HepG2 (cell line): ENCODE measurements around the gene PARD3. TPM values are rescaled to one million over a fixed set of nuclear protein-coding genes. Genes with fewer than 3 reads are reported as not detected.
A peak's percentile ranks its signal among the peaks of the same experiment; 100 is the strongest.

Experiments used
- ATAC-seq: fragments of 200-7000 bp; cut with Tn5 transposase; 3 replicates; pipeline ENCODE4 v1.9.1; 2020; ENCODE audit warnings: mild to moderate bottlenecking, moderate library complexity
- BruUV-seq: library from RNA; stranded (reverse); fragments of 400-500 nt; replicated peaks from 2 replicates; lab custom pipeline; 2021; lab: Mats Ljungman, UMichigan
- CTCF ChIA-PET: fragments of 300-600 bp; formaldehyde crosslinking; extraction: SDS; loops from one replicate; lab custom pipeline; 2021; ENCODE audit warnings: low total read pairs, inconsistent platforms, low intra/inter-chr PET ratio; lab: Yijun Ruan, JAX
- POLR2A ChIA-PET: fragments of 350-600 bp; sonication (Branson Sonifier 250); formaldehyde crosslinking; loops from one replicate; lab custom pipeline; 2020; ENCODE audit warnings: antibody characterized with exemption, inconsistent platforms; lab: Yijun Ruan, JAX
- DNase-seq: peaks from one replicate; pipeline ENCODE4 v3.0.0-alpha.2; 2015; ENCODE audit warnings: low spot score
- FAIRE-seq: peaks from 3 replicates; lab custom pipeline; 2011; peaks lifted over from hg19 to GRCh38; lab: Jason Lieb, UNC
- H2AFZ ChIP-seq: one replicate; pipeline ENCODE4 v1.6.1; 2011; ENCODE audit warnings: low read length, inconsistent platforms
- H3K27ac ChIP-seq: fragments of 300-600 bp; 3 replicates; pipeline ENCODE4 v1.8.0; 2011; ENCODE audit warnings: mixed run types, mild to moderate bottlenecking, mixed read lengths, low read length, inconsistent platforms; ENCODE audit not compliant: insufficient read depth; ENCODE audit errors: extremely low read length
- H3K27me3 ChIP-seq, 2 experiments: fragments of 200-600 bp in 1 of 2; 2 replicates in 1 of 2; 3 replicates in 1 of 2; pipeline versions ENCODE4 v1.6.0 to v1.8.0; 2011; ENCODE audit warnings: low read length in 2 of 2, mild to moderate bottlenecking in 2 of 2, moderate library complexity in 2 of 2, inconsistent platforms in 1 of 2; ENCODE audit not compliant: insufficient read depth in 2 of 2, control insufficient read depth in 1 of 2
- H3K36me3 ChIP-seq, 2 experiments: fragments of 200-600 bp in 1 of 2; replicated peaks in 1 of 2; 2 replicates in 1 of 2; 3 replicates in 1 of 2; pipeline versions ENCODE4 v1.5.1 to v1.8.0; 2011; ENCODE audit warnings: low read length in 2 of 2, inconsistent platforms in 1 of 2; ENCODE audit not compliant: insufficient read depth in 2 of 2, control insufficient read depth in 1 of 2
- H3K4me1 ChIP-seq: 2 replicates; pipeline ENCODE4 v1.5.1; 2012; ENCODE audit warnings: low read length, inconsistent platforms; ENCODE audit not compliant: insufficient read depth
- H3K4me2 ChIP-seq: 2 replicates; pipeline ENCODE4 v1.6.0; 2011; ENCODE audit warnings: low read depth, low read length, inconsistent platforms
- H3K4me3 ChIP-seq, 3 experiments: fragments of 200-600 bp in 1 of 3; sonication (generic), shearing (Covaris generic) in 1 of 3; replicated peaks in 1 of 3; 2 replicates each; pipeline ENCODE4 v1.5.1; 2011 to 2016; ENCODE audit warnings: low read length in 3 of 3, inconsistent platforms in 2 of 3, low read depth in 2 of 3, mild to moderate bottlenecking in 2 of 3, control low read depth in 1 of 3, mixed read lengths in 1 of 3; ENCODE audit not compliant: insufficient read depth in 1 of 3
- H3K79me2 ChIP-seq: one replicate; pipeline ENCODE4 v1.6.1; 2011; ENCODE audit warnings: low read length, inconsistent platforms; ENCODE audit not compliant: insufficient read depth
- H3K9ac ChIP-seq: 2 replicates; pipeline ENCODE4 v1.6.0; 2011; ENCODE audit warnings: mild to moderate bottlenecking, low read depth, low read length, inconsistent platforms; ENCODE audit not compliant: insufficient read depth
- H3K9me3 ChIP-seq: 2 replicates; pipeline ENCODE4 v1.5.1; 2012; ENCODE audit warnings: mild to moderate bottlenecking, low read length
- H4K20me1 ChIP-seq: 2 replicates; pipeline ENCODE4 v1.6.0; 2011; ENCODE audit warnings: inconsistent platforms, mild to moderate bottlenecking, low read length, moderate library complexity; ENCODE audit not compliant: insufficient read depth
- HIVEP1 ChIP-seq: sonication (generic); formaldehyde crosslinking; IDR thresholded peaks from 2 replicates; pipeline ENCODE4 v1.4.0; 2020; ENCODE audit warnings: mild to moderate bottlenecking, missing genetic modification reagents
- KDM3A ChIP-seq: IDR thresholded peaks from 2 replicates; pipeline ENCODE4 v1.6.1; 2018; ENCODE audit warnings: low read depth, missing compliant biosample characterization
- SMAD1 ChIP-seq: sonication (generic); formaldehyde crosslinking; IDR thresholded peaks from 2 replicates; pipeline ENCODE4 v1.4.0; 2020; ENCODE audit warnings: missing genetic modification reagents, low read depth, mild to moderate bottlenecking, borderline replicate concordance
- TOPORS ChIP-seq: sonication (generic); formaldehyde crosslinking; IDR thresholded peaks from 2 replicates; pipeline ENCODE4 v1.8.0; 2023; ENCODE audit warnings: mild to moderate bottlenecking, missing genetic modification reagents
- ZBTB38 ChIP-seq: sonication (generic); formaldehyde crosslinking; IDR thresholded peaks from 2 replicates; pipeline ENCODE4 v1.5.1; 2020; ENCODE audit warnings: mild to moderate bottlenecking, missing genetic modification reagents
- ZNF331 ChIP-seq: sonication (generic); formaldehyde crosslinking; IDR thresholded peaks from 2 replicates; pipeline ENCODE4 v1.4.0; 2020; ENCODE audit warnings: missing genetic modification reagents
- ZNF333 ChIP-seq: sonication (generic); formaldehyde crosslinking; IDR thresholded peaks from 2 replicates; pipeline ENCODE4 v1.4.0; 2020; ENCODE audit warnings: mild to moderate bottlenecking, missing genetic modification reagents, borderline replicate concordance
- ZNF552 ChIP-seq: sonication (generic); formaldehyde crosslinking; IDR thresholded peaks from 2 replicates; pipeline ENCODE4 v1.9.0; 2022; ENCODE audit warnings: missing genetic modification reagents, mild to moderate bottlenecking, borderline replicate concordance
- ZNF781 ChIP-seq: sonication (generic); formaldehyde crosslinking; IDR thresholded peaks from 2 replicates; pipeline ENCODE4 v1.5.1; 2020; ENCODE audit warnings: borderline replicate concordance, mild to moderate bottlenecking, missing genetic modification reagents; ENCODE audit errors: not compliant biosample characterization
- ZSCAN20 ChIP-seq: sonication (generic); formaldehyde crosslinking; IDR thresholded peaks from 2 replicates; pipeline ENCODE4 v1.4.0; 2020; ENCODE audit warnings: missing genetic modification reagents, mild to moderate bottlenecking, borderline replicate concordance
- WGBS: methylation state at CpG from one replicate; pipeline ENCODE4 v1.1.6; 2017; ENCODE audit warnings: low lambda C conversion rate; 5-methylcytosine and 5-hydroxymethylcytosine counted together
- in situ Hi-C: cut with HindIII; loops from 2 replicates; pipeline ENCODE4 v1.10.0; 2017; ENCODE audit warnings: low pct_unique_long_range_greater_than_20kb; ENCODE audit not compliant: extremely low pct_ligation_motif_present
- intact Hi-C: fragments of 100-400 bp; cut with micrococcal nuclease; formaldehyde crosslinking; loops from one replicate; pipeline ENCODE4 v1.10.0; 2022; ENCODE audit not compliant: unreplicated experiment
- polyA plus RNA-seq, 8 experiments: library from polyadenylated mRNA; depleted of rRNA in 3 of 8; stranded (reverse) in 7 of 8; unstranded in 1 of 8; fragments of >200 nt; fragmentation: Illumina TruSeq in 4 of 8; extraction: Trizol in 4 of 8; gene quantifications; 2 replicates each; pipeline versions ENCODE4 v1.2.1 to v1.2.3, GENCODE V29; 2011 to 2016; ENCODE audit warnings: low read depth in 4 of 8, missing spikeins in 1 of 8, mixed read lengths in 1 of 8; ENCODE audit not compliant: insufficient read depth in 1 of 8
- total RNA-seq, 5 experiments: library from RNA; depleted of rRNA; stranded (reverse); fragments of >200 nt; fragmentation: Illumina TruSeq; extraction: Trizol; gene quantifications; 2 replicates each; pipeline ENCODE4 v1.2.3, GENCODE V29; 2016; ENCODE audit warnings: low read depth in 1 of 5
- TF ChIP-seq, protein P1 (sequence below): sonication (generic); formaldehyde crosslinking; IDR thresholded peaks from 2 replicates; pipeline ENCODE4 v1.4.0; 2020; ENCODE audit warnings: missing genetic modification reagents
- TF ChIP-seq, protein P2 (sequence below): sonication (generic); formaldehyde crosslinking; IDR thresholded peaks from 2 replicates; pipeline ENCODE4 v1.5.1; 2020; ENCODE audit warnings: mild to moderate bottlenecking, missing genetic modification reagents, moderate library complexity

Gene PARD3
- total and polyA plus RNA-seq, 2 of the 13 experiments (the other 11 are each of a cell fraction or from before 2014, with no cell fraction given): 40.9 to 60.0 TPM

DNA sequence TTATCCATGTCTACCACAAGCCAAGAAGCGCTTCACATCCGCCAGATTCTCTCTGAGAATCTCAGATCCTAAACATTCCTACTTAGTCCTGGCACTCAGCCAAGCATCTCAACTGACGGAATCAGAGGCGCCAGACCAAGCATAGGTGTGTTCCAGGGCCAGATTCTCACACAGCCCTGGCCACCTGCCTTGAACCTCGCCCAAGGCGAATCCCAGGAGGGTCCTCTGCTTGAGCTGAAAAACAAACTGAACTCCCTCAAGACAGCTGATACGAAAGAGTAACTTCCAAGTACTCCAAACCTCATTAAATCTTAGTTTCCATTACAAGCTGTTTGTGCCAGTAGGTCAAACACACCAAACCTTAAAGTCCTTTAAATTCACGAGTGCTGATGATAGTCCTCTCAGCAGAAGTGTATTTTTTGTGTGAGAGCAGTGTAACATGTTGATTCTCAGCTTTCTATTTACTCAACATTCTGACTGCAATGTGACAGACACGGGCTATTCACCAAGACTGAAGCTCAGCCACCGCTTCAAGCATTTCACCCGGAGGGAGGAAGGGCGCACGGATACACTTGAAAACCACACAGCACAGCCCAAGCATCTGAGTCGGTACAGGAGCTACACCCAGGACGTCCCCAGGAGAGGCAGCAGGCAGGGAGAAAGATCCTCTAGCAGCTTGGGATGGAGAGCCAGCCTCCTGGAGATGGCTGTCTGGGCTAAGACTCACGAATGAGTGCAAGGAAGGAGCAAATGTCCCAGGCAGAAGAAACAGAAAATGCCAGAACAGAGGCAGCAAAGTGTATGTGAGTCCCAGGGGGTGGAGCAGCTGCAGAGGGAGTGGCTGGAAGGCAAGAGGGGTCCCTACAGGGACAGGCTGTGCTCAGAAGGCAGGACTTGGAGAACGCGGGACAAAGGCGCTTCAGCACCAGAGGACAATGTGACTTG, 6.0 kb downstream of the PARD3 start:
- ChIA-PET POLR2A (interaction anchor here (1.4 kb wide), 1 partner anchor 72 kb away, joined by 5 read pairs; no protein-coding TSS in a partner anchor), CTCF (no interaction called here)
- WGBS: 87% methylated on average over 16 of the region's 19 CpGs
- Histone ChIP-seq H3K4me1 (peaks cover 59% of the 10 kb centered on the region), H2AFZ (no peak overlapping the region), H3K79me2 (peaks cover 94% of the 10 kb centered on the region), H3K9me3 (no peaks in the 10 kb centered on the region), H3K4me3 (no peak overlapping the region), H3K4me2 (no peak overlapping the region; the same call in 1 of the 2 replicates), H3K27ac (no peak overlapping the region), H3K36me3 (peaks cover 0 to 3% of the 10 kb centered on the region in 2 experiments; a peak in 3 of 5 replicates), H4K20me1 (peaks cover 63% of the 10 kb centered on the region), H3K27me3 (no peaks in the 10 kb centered on the region), H3K9ac (no peak overlapping the region)
- TF ChIP-seq ZNF331 (CRISPR knock-in tag) (peak; percentile 32; the same call in 1 of the 2 replicates), ZBTB38 (peak; percentile 61; the same call in 1 of the 2 replicates), SMAD1 (CRISPR knock-in tag) (no peak), TOPORS (no peak), HIVEP1 (0 out of 2 replicates have a peak, but pooled peaks have one; percentile 20), ZNF781 (CRISPR knock-in tag) (no peak), ZNF333 (CRISPR knock-in tag) (no peak), KDM3A (CRISPR knock-in tag) (no peak), ZNF552 (CRISPR knock-in tag) (no peak), ZSCAN20 (CRISPR knock-in tag) (no peak)
- TF ChIP-seq, protein P1, sequence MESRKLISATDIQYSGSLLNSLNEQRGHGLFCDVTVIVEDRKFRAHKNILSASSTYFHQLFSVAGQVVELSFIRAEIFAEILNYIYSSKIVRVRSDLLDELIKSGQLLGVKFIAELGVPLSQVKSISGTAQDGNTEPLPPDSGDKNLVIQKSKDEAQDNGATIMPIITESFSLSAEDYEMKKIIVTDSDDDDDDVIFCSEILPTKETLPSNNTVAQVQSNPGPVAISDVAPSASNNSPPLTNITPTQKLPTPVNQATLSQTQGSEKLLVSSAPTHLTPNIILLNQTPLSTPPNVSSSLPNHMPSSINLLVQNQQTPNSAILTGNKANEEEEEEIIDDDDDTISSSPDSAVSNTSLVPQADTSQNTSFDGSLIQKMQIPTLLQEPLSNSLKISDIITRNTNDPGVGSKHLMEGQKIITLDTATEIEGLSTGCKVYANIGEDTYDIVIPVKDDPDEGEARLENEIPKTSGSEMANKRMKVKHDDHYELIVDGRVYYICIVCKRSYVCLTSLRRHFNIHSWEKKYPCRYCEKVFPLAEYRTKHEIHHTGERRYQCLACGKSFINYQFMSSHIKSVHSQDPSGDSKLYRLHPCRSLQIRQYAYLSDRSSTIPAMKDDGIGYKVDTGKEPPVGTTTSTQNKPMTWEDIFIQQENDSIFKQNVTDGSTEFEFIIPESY: peak; percentile 85
- TF ChIP-seq, protein P2, sequence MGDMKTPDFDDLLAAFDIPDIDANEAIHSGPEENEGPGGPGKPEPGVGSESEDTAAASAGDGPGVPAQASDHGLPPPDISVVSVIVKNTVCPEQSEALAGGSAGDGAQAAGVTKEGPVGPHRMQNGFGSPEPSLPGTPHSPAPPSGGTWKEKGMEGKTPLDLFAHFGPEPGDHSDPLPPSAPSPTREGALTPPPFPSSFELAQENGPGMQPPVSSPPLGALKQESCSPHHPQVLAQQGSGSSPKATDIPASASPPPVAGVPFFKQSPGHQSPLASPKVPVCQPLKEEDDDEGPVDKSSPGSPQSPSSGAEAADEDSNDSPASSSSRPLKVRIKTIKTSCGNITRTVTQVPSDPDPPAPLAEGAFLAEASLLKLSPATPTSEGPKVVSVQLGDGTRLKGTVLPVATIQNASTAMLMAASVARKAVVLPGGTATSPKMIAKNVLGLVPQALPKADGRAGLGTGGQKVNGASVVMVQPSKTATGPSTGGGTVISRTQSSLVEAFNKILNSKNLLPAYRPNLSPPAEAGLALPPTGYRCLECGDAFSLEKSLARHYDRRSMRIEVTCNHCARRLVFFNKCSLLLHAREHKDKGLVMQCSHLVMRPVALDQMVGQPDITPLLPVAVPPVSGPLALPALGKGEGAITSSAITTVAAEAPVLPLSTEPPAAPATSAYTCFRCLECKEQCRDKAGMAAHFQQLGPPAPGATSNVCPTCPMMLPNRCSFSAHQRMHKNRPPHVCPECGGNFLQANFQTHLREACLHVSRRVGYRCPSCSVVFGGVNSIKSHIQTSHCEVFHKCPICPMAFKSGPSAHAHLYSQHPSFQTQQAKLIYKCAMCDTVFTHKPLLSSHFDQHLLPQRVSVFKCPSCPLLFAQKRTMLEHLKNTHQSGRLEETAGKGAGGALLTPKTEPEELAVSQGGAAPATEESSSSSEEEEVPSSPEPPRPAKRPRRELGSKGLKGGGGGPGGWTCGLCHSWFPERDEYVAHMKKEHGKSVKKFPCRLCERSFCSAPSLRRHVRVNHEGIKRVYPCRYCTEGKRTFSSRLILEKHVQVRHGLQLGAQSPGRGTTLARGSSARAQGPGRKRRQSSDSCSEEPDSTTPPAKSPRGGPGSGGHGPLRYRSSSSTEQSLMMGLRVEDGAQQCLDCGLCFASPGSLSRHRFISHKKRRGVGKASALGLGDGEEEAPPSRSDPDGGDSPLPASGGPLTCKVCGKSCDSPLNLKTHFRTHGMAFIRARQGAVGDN: 0 out of 2 replicates have a peak, but pooled peaks have one; percentile 6
- no peak; the same call in 2 of the 3 replicates for ATAC-seq
- intact Hi-C loops (no loop called here), in situ Hi-C loops (no loop called here)
- BruUV-seq: no TSS peak
- DNase-seq: no peak
- FAIRE-seq: no peak
